ENCODE data around the gene DNAJC13. TPM values are rescaled to one million over a fixed set of nuclear protein-coding genes. Genes with fewer than 3 reads are reported as not detected.
"Not testable (repeated sequence)": the region's sequence is repeated elsewhere in the genome, so short reads cannot be mapped to it uniquely, and the experiment has no call there.

The DNAJC13 gene
- total and polyA plus RNA-seq, 2 of the 8 experiments (the other 6 are each of a cell fraction or from before 2014, with no cell fraction given) = 7.9 to 28.8 TPM

- not testable (repeated sequence) for H4K20me1 ChIP-seq (replicated peaks in 1 of 2; ENCODE audit: control insufficient read depth in 1 of 2, insufficient read depth in 2 of 2, low read length in 2 of 2); H3K56ac ChIP-seq (replicated peaks; ENCODE audit: insufficient read length, low read depth, low read length); H4K91ac ChIP-seq (replicated peaks; ENCODE audit: insufficient read length, low read length); H2BK15ac ChIP-seq (ENCODE audit: low read length); H3K27ac ChIP-seq (ENCODE audit: low read depth, low read length); H4K5ac ChIP-seq (ENCODE audit: insufficient read length, low read depth, low read length); H3K79me1 ChIP-seq (ENCODE audit: low read depth, low read length); H3K4ac ChIP-seq (replicated peaks; ENCODE audit: insufficient read length, low read depth, low read length); H3K27me3 ChIP-seq (replicated peaks in 1 of 4; ENCODE audit: control insufficient read depth in 3 of 4, extremely low read depth in 1 of 4, insufficient read depth in 3 of 4, low read length in 3 of 4); H3K36me3 ChIP-seq (ENCODE audit: control insufficient read depth in 2 of 4, insufficient read depth in 4 of 4, low read length in 3 of 4); H2AK5ac ChIP-seq (ENCODE audit: low read depth, low read length); H3K14ac ChIP-seq (ENCODE audit: insufficient read length); FAIRE-seq; H3K23me2 ChIP-seq (ENCODE audit: low read depth, low read length); H2BK120ac ChIP-seq (replicated peaks; ENCODE audit: low read depth, low read length); H3K23ac ChIP-seq (ENCODE audit: insufficient read length); H3K9me3 ChIP-seq (ENCODE audit: insufficient read depth in 2 of 2, low read depth in 1 of 2, low read length in 1 of 2); H2BK20ac ChIP-seq (ENCODE audit: low read length)
- H2BK12ac ChIP-seq (ENCODE audit: low read depth, low read length) = peak overlapping the region; percentile 97
- peak; percentile 63; the same call in 1 of the 2 replicates for TF ChIP-seq YY1 (IDR thresholded peaks at IDR 0.05; ENCODE audit: low read depth, low read length)
- peaks cover 0 to 21% of the 10 kb centered on the region in 2 experiments; a peak in 2 of 4 replicates for H3K79me2 ChIP-seq (ENCODE audit: control insufficient read depth in 1 of 2, insufficient read depth in 2 of 2, low read length in 2 of 2)
- peak overlapping the region; percentile 44; the same call in 1 of the 2 replicates for H2AFZ ChIP-seq (ENCODE audit: low read length)
- H3K4me1 ChIP-seq (replicated peaks in 1 of 4; ENCODE audit: control insufficient read depth in 3 of 4, insufficient read depth in 4 of 4, low read length in 3 of 4) = peaks cover 7 to 20% (median 10%) of the 10 kb centered on the region in 4 experiments
- peak overlapping the region in 1 of 4 experiments; percentile 60; a peak in 2 of 7 replicates for H3K9ac ChIP-seq (replicated peaks in 1 of 4; ENCODE audit: extremely low read depth in 1 of 4, low read depth in 3 of 4, low read length in 3 of 4)
- CTCF ChIA-PET (ENCODE audit: partially characterized antibody) = interaction anchor here (1.0 to 2.5 kb wide), 4 partner anchors 19 to 338 kb away, joined by 3 to 5 read pairs (median 4); no protein-coding TSS in a partner anchor
- peak overlapping the region; percentile 25; the same call in 1 of the 2 replicates for H3K18ac ChIP-seq (ENCODE audit: extremely low read depth, low read length)
- H3K4me2 ChIP-seq (ENCODE audit: insufficient read depth in 1 of 2, low read depth in 2 of 2, low read length in 2 of 2) = peak overlapping the region; percentile 50 to 62
- H3K4me3 ChIP-seq (ENCODE audit: extremely low read depth in 1 of 4, insufficient read depth in 2 of 4, low read depth in 3 of 4, low read length in 4 of 4) = peak overlapping the region; percentile 21 to 76 (median 42); a peak in 6 of 8 replicates
- peak in 1 of 2 experiments; percentile 69 for DNase-seq (ENCODE audit: low read depth in 1 of 2, low spot score in 2 of 2)
- peak overlapping the region; percentile 71; the same call in 1 of the 2 replicates for H2BK5ac ChIP-seq (ENCODE audit: low read depth, low read length)
- 73% methylated on average over 25 of the region's 25 CpGs; no CpG with 5 or more reads in 1 of the 2 experiments for WGBS, 2 experiments (ENCODE audit: extremely low coverage in 1 of 2, insufficient coverage in 1 of 2, insufficient read length in 1 of 2, insufficient replicate concordance in 2 of 2, low coverage in 1 of 2, low lambda C conversion rate in 2 of 2, missing lambda C conversion rate in 1 of 2)
- H4K8ac ChIP-seq (ENCODE audit: extremely low read depth, insufficient read depth, low read length) = 0 out of 2 replicates have a peak overlapping the region, but pooled peaks have one; percentile 68
- POLR2A ChIA-PET (ENCODE audit: partially characterized antibody) = interaction anchor here (0.6 to 1.6 kb wide), 4 partner anchors 8 to 41 kb away, joined by 3 to 8 read pairs (median 4); no protein-coding TSS in a partner anchor
Measured at GRCh38 chr3:132376945-132377354, 40.4 kb upstream of the DNAJC13 start.
